HTR-8/SVneo (cell line): Measurements from ENCODE around the gene AQP5.

Source experiments
- DNase-seq: peaks from one replicate; pipeline ENCODE4 v3.0.0; 2011; ENCODE audit warnings: low spot score, mixed read lengths; ENCODE audit not compliant: insufficient read length
- FAIRE-seq: peaks from 2 replicates; lab custom pipeline; 2011; peaks lifted over from hg19 to GRCh38; lab: Jason Lieb, UNC

AQP5 gene

DNA sequence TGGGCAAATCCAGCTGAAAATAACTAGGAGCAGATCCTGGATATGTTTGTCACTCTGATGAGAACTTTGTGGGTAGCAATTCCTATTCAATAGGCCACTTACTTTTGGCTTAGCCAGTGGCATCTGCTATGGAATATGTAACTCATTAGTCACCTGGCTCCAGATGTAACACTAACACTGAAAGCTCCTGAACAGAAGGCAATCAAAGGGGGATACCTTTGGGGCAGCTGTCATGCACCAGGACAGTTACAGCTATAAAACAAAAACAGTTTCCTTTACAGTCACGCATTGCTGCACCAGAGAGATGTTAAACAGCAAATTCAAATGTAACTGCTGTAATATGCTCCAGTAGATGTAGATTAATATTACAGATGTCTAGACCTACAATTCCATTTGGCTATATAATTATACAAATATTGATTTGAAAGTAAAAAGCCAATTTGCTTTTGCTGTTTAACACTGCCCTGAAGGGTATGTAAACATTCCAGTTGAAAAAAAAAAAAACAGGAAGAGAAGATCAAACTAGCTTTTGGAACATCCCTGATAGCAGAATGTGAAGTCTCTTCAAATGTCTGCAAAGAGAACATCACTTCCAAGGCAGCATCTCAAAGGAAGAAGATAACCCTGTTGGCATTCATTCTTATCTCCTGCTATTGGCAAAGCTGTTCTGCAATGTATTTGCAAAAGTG, 45.2 kb downstream of the AQP5 start:
- FAIRE-seq = no peak
- DNase-seq = no peak

DNA sequence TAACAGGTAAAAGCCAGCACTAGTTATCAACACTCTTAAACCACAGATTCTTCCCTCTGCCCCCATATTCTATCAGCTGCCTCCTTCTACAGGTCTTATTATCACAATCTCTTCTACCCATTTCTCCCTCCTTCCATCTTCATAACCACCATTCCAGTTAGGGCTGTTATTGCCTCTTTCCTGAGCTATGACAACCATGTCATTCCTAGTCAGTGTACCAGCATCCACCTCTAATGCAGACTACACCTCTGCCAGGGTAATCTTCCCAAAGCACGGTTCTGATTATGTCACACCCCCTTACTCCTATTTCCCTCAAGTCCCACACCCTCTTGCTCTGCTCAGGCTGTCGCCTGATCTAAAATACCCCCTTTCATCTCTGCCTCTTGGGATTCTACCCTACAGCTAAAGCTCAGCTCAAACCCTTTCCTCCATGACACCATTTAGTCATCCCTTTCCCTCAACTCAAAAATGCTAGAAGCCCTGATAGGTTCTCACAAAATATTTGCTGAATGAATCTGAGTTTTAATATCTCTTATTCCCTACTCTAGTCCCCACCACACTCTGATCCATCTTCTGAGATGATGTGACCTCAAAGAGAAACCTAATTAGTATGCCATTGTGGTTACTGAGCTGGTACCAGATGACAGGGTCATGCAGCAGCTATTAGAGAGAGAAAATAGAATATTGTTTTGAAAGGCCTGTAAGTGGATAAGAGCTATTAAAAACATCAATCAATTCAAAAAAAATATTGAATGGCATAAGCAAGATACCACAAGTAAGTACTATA, 51.9 kb downstream of the AQP5 start:
- DNase-seq (no peak), FAIRE-seq (no peak)

DNA sequence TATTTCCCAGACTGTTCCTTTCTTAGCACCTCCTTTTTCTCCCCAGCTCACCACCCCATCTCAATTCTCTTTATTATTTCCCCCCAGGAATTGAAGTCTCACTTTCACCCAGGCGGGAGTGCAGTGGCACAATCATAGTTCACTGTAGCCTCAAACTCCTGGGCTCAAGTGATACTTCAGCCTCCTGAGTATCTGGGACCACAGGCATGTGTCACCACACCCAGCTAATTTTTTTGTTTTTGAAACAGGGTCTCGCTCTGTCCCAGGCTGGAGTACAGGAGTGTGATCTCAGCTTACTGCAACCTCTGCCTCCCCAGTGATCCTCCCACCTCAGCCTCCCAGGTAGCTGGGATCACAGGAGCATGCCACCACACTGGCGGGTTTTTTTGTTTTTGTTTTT, 52.7 kb downstream of the AQP5 start:
- DNase-seq (no peak), FAIRE-seq (no peak)
